KMS-11 (cell line): ENCODE results near the gene AANAT.

Experiments used
- H2AFZ ChIP-seq: fragments of 200-600 bp; sonication (generic); 2 replicates; pipeline ENCODE4 v1.6.1; 2016; ENCODE audit warnings: antibody characterized with exemption, mixed run types, low read depth
- H3K27ac ChIP-seq: fragments of 200-600 bp; sonication (generic); 2 replicates; pipeline ENCODE4 v1.6.1; 2016; ENCODE audit warnings: mild to moderate bottlenecking, mixed run types
- H3K27me3 ChIP-seq: fragments of 200-600 bp; sonication (generic); 2 replicates; pipeline ENCODE4 v1.6.1; 2017; ENCODE audit warnings: mild to moderate bottlenecking, low read depth, mixed run types, moderate library complexity; ENCODE audit not compliant: insufficient read depth
- H3K36me3 ChIP-seq: fragments of 200-600 bp; sonication (generic); 2 replicates; pipeline ENCODE4 v1.6.1; 2017; ENCODE audit warnings: mild to moderate bottlenecking, mixed run types; ENCODE audit not compliant: insufficient read depth
- H3K4me1 ChIP-seq: fragments of 200-600 bp; sonication (generic); 2 replicates; pipeline ENCODE4 v1.6.1; 2016; ENCODE audit warnings: mild to moderate bottlenecking, low read depth, mixed run types; ENCODE audit not compliant: poor library complexity, severe bottlenecking
- H3K4me2 ChIP-seq: fragments of 200-600 bp; sonication (generic); 2 replicates; pipeline ENCODE4 v1.7.0; 2016; ENCODE audit warnings: mild to moderate bottlenecking, mixed run types
- H3K4me3 ChIP-seq: fragments of 200-600 bp; sonication (generic); IDR thresholded peaks from 2 replicates; pipeline ENCODE4 v1.6.1; 2017; ENCODE audit warnings: low read depth, low read length, mixed read lengths; ENCODE audit not compliant: insufficient read depth
- H3K79me2 ChIP-seq: fragments of 200-600 bp; sonication (generic); 2 replicates; pipeline ENCODE4 v1.6.1; 2016; ENCODE audit warnings: low read depth, mixed run types; ENCODE audit not compliant: insufficient read depth
- H3K9ac ChIP-seq: fragments of 200-600 bp; sonication (generic); 2 replicates; pipeline ENCODE4 v1.6.1; 2016; ENCODE audit warnings: mild to moderate bottlenecking, mixed run types
- H4K20me1 ChIP-seq: fragments of 200-600 bp; sonication (generic); 2 replicates; pipeline ENCODE4 v1.6.1; 2016; ENCODE audit warnings: mild to moderate bottlenecking, mixed run types; ENCODE audit not compliant: insufficient read depth
- CTCF ChIP-seq: fragments of 200-600 bp; sonication (generic); conservative IDR thresholded peaks from 2 replicates; pipeline ENCODE4 v1.6.1; 2017; ENCODE audit warnings: low read depth, mild to moderate bottlenecking, antibody characterized with exemption, low read length, moderate library complexity, mixed read lengths

AANAT gene

DNA sequence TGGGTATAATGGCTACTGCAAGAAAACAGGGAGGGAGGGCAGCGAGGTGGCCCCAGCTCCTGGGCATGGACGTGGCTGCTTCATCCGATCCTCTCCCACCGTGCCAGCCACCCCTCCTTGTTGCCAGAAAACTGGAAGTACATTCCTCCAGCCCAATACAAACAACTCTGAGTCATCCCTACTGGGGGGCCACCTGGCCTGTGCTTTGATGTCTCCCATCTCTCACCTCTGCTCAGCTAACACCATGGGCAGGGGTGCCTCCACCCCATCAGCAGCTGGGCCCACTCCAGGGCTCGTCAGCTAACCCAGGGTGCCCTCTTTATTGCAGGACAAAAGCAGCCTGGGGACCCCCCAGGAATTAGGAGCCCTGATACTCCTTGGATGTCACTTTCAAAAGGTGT is 31.9 kb downstream of the AANAT start:
- no peaks in the 10 kb centered on the region for H3K36me3 ChIP-seq
- H3K4me2 ChIP-seq = peak overlapping the region; percentile 88; the same call in 1 of the 2 replicates
- H3K9ac ChIP-seq = peak overlapping the region; percentile 2; the same call in 1 of the 2 replicates
- TF ChIP-seq CTCF = no peak
- no peaks in the 10 kb centered on the region for H4K20me1 ChIP-seq
- H2AFZ ChIP-seq = no peak overlapping the region
- H3K27me3 ChIP-seq = no peaks in the 10 kb centered on the region
- H3K4me3 ChIP-seq = no peak overlapping the region
- peaks cover 77% of the 10 kb centered on the region for H3K4me1 ChIP-seq
- peak overlapping the region; percentile 12; the same call in 1 of the 2 replicates for H3K27ac ChIP-seq
- peaks cover 59% of the 10 kb centered on the region; the same call in 1 of the 2 replicates for H3K79me2 ChIP-seq

DNA sequence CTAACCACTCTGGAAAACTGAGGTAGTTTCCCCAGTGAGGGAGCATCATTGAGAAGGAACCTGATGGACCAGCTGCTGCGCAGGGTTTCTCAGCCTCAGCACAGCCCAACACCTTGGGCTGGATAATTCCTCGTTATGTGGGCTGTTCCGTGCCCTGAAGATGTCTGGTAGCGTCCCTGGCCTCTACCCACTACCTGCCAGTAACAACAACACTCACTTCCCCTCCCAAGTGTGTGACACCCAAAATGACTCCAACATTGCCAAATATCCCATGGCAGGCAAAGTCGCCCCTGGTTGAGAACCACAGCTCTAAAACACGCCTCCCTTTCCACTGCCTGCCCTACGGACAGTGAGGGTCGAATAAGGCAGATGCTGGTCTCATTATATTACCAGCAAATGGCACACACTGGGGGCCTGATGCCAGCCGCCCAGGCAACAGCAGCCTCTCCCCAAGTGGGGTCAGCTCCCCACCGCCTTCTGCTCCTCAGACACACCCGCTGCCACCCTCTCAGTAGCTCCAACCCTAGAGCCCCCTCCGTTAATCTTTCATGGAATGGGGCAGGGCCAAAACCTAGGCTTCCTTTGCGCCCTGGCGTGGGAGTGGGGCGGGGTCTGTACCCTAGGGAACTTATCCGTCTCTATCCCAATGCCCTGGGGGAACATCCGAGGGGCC is 32.8 kb downstream of the AANAT start:
- TF ChIP-seq CTCF = no peak
- 0 out of 2 replicates have a peak overlapping the region, but pooled peaks have one; percentile 72 for H2AFZ ChIP-seq
- no peaks in the 10 kb centered on the region for H4K20me1 ChIP-seq
- H3K79me2 ChIP-seq = peaks cover 52% of the 10 kb centered on the region; the same call in 1 of the 2 replicates
- no peaks in the 10 kb centered on the region for H3K27me3 ChIP-seq
- H3K4me2 ChIP-seq = peak overlapping the region; percentile 88
- no peak overlapping the region; the same call in 1 of the 2 replicates for H3K27ac ChIP-seq
- H3K36me3 ChIP-seq = no peaks in the 10 kb centered on the region
- no peak overlapping the region for H3K4me3 ChIP-seq
- H3K9ac ChIP-seq = peak overlapping the region; percentile 76
- peaks cover 67% of the 10 kb centered on the region for H3K4me1 ChIP-seq

DNA sequence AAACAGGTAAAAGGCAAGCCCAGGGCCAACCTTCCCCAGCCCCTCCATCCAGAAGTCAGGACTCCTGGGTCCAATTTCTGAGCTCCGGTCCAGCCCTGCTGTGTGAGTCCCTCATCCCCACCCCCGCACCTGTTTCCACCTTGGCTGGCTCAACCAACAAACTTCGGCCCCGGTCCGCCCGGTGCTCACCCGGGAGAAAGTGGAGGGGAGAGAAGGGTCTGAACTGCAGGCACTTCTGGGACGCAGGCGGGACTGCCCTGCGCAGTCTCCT is 33.3 kb downstream of the AANAT start:
- peak overlapping the region; percentile 88 for H3K4me2 ChIP-seq
- peak overlapping the region; percentile 72; the same call in 1 of the 2 replicates for H2AFZ ChIP-seq
- peak overlapping the region; percentile 76 for H3K9ac ChIP-seq
- H3K27ac ChIP-seq = no peak overlapping the region; the same call in 1 of the 2 replicates
- H3K27me3 ChIP-seq = no peaks in the 10 kb centered on the region
- H3K36me3 ChIP-seq = no peaks in the 10 kb centered on the region
- no peak overlapping the region for H3K4me3 ChIP-seq
- TF ChIP-seq CTCF = no peak
- peaks cover 50% of the 10 kb centered on the region; the same call in 1 of the 2 replicates for H3K79me2 ChIP-seq
- peaks cover 63% of the 10 kb centered on the region for H3K4me1 ChIP-seq
- no peaks in the 10 kb centered on the region for H4K20me1 ChIP-seq

DNA sequence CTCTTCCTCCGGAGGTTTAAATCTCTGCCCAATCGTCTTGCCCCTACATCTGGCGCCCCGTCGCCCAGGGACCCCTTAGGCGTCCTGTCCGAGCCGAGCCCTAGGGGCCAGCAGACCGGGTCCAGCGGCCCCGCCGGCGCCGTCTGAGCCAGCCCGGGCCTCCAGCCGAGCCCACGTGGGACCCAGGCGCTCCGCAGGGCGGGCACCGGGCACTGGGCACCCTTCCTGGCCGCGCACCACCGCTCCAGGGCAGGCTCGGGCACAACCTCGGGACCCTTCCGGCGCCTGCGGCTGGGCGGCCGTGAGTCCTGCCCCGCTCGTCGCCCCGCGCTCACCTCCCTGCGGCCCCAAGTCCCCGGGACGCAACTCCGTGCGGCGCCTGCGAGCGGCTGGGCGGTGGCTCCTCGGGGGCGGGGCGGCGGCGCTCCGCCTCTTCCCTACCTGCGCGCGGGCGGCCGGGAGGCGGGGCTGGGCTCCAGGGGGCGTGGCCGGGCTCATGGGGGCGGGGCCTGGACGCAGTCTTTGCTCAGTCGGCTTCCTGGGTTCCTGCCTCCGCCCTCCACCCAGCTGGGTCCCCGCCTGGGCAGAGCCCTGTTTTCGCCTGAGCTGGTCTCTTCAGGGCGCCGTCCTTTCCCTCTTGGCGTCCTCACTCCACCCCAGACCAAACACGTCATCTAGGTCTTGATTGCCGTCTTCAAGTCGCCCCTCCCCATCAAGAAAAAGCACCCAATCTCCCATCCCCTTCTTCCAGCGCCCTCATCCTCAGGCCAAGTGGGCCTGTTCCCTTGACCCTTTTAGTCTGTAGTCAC is 33.8 kb downstream of the AANAT start, which contains the start of gene RHBDF2:
Gene RHBDF2, minus strand, starts transcription at position 406 of the 809 bp plus-strand sequence. CDS start 19,899 bp downstream, outside the sequence.
- Histone ChIP-seq H3K27me3 (no peaks in the 10 kb centered on the region), H2AFZ (peak within 1 kb of the TSS; percentile 72), H3K4me1 (peaks cover 60% of the 10 kb centered on the region), H3K79me2 (peaks cover 44% of the 10 kb centered on the region; the same call in 1 of the 2 replicates), H3K9ac (peak within 1 kb of the TSS; percentile 76), H3K36me3 (no peaks in the 10 kb centered on the region), H3K4me3 (no peak within 1 kb of the TSS), H3K27ac (peak within 1 kb of the TSS; percentile 17; the same call in 1 of the 2 replicates), H4K20me1 (no peaks in the 10 kb centered on the region), H3K4me2 (peak within 1 kb of the TSS; percentile 88)
- no peak for TF ChIP-seq CTCF
